K562 (cell line): ENCODE results near the gene PRSS56. TPM values are rescaled to one million over a fixed set of nuclear protein-coding genes. Genes with fewer than 3 reads are reported as not detected.

ENCODE experiments used
- ATAC-seq: fragments of 200-7000 bp; cut with Tn5 transposase; 3 replicates; pipeline ENCODE4 v1.9.1; 2020; ENCODE audit warnings: moderate library complexity
- BruUV-seq: library from RNA; stranded (reverse); fragments of 400-500 nt; replicated peaks from 2 replicates; lab custom pipeline; 2021; lab: Mats Ljungman, UMichigan
- CTCF ChIA-PET: fragments of 300-600 bp; formaldehyde crosslinking; extraction: SDS; loops from one replicate; lab custom pipeline; 2021; ENCODE audit warnings: low intra/inter-chr PET ratio; lab: Yijun Ruan, JAX
- POLR2A ChIA-PET: fragments of 300-600, 350-650 bp; sonication (Branson Sonifier 250); formaldehyde crosslinking; extraction: SDS; loops from one replicate; lab custom pipeline; 2021; ENCODE audit warnings: antibody characterized with exemption, inconsistent platforms; lab: Yijun Ruan, JAX
- DNase-seq, 4 experiments: peaks; one replicate each; pipeline versions ENCODE4 v3.0.0 to v3.0.0-alpha.2; 2011 to 2018; ENCODE audit warnings: low spot score in 3 of 4, mixed read lengths in 3 of 4; ENCODE audit errors: extremely low read depth in 1 of 4
- FAIRE-seq: peaks from 2 replicates; lab custom pipeline; 2011; peaks lifted over from hg19 to GRCh38; lab: Jason Lieb, UNC
- H2AFZ ChIP-seq: 2 replicates; pipeline ENCODE4 v1.6.0; 2011; ENCODE audit warnings: low read depth, low read length, control low read depth, inconsistent platforms
- H3K27ac ChIP-seq: fragments of 200-600 bp; 3 replicates; pipeline ENCODE4 v1.8.0; 2011; ENCODE audit warnings: low read depth, mild to moderate bottlenecking, control low read depth, inconsistent platforms, low read length, moderate library complexity, mixed read lengths; ENCODE audit errors: extremely low read depth
- H3K27me3 ChIP-seq, 2 experiments: fragments of 300-600 bp in 1 of 2; 2 replicates in 1 of 2; 3 replicates in 1 of 2; pipeline versions ENCODE4 v1.6.0 to v1.8.0; 2011; ENCODE audit warnings: inconsistent platforms in 2 of 2, low read length in 2 of 2, mild to moderate bottlenecking in 1 of 2, mixed read lengths in 1 of 2, moderate library complexity in 1 of 2; ENCODE audit not compliant: control insufficient read depth in 2 of 2, insufficient read depth in 2 of 2
- H3K36me3 ChIP-seq: fragments of 300-600 bp; 3 replicates; pipeline ENCODE4 v1.8.0; 2011; ENCODE audit warnings: mild to moderate bottlenecking, low read length, inconsistent platforms; ENCODE audit not compliant: control insufficient read depth, insufficient read depth
- H3K4me1 ChIP-seq, 2 experiments: fragments of 200-600 bp in 1 of 2; replicated peaks in 1 of 2; 2 replicates in 1 of 2; 3 replicates in 1 of 2; pipeline versions ENCODE4 v1.5.1 to v1.8.0; 2011; ENCODE audit warnings: inconsistent platforms in 2 of 2, low read length in 2 of 2, mild to moderate bottlenecking in 1 of 2, mixed read lengths in 1 of 2, moderate library complexity in 1 of 2; ENCODE audit not compliant: control insufficient read depth in 2 of 2, insufficient read depth in 2 of 2
- H3K4me2 ChIP-seq: 2 replicates; pipeline ENCODE4 v1.6.1; 2011; ENCODE audit warnings: low read length, control low read depth, inconsistent platforms, mixed read lengths; ENCODE audit not compliant: insufficient read depth
- H3K4me3 ChIP-seq: fragments of 200-600 bp; sonication (generic), shearing (Covaris generic); 2 replicates; pipeline ENCODE4 v1.5.1; 2016; ENCODE audit warnings: control low read depth, inconsistent platforms
- H3K79me2 ChIP-seq: fragments of 200-600 bp; 3 replicates; pipeline ENCODE4 v1.8.0; 2011; ENCODE audit warnings: low read length, inconsistent platforms; ENCODE audit not compliant: control insufficient read depth, insufficient read depth
- H3K9ac ChIP-seq, 2 experiments: 2 replicates each; pipeline versions ENCODE4 v1.6.0 to v1.6.1; 2011; ENCODE audit warnings: low read depth in 2 of 2, low read length in 2 of 2, control low read depth in 1 of 2, inconsistent platforms in 1 of 2, mild to moderate bottlenecking in 1 of 2, mixed read lengths in 1 of 2; ENCODE audit not compliant: insufficient read depth in 1 of 2
- H3K9me1 ChIP-seq: one replicate; pipeline ENCODE4 v1.6.0; 2011; ENCODE audit warnings: inconsistent platforms, mild to moderate bottlenecking, low read length, moderate library complexity; ENCODE audit not compliant: control insufficient read depth, insufficient read depth
- H3K9me3 ChIP-seq: replicated peaks from 2 replicates; pipeline ENCODE4 v1.5.1; 2011; ENCODE audit warnings: low read depth, low read length, inconsistent platforms; ENCODE audit not compliant: control insufficient read depth, insufficient read depth
- H4K20me1 ChIP-seq: replicated peaks from 2 replicates; pipeline ENCODE4 v1.6.1; 2011; ENCODE audit warnings: low read length, inconsistent platforms, mixed read lengths; ENCODE audit not compliant: control insufficient read depth, insufficient read depth
- ARNT ChIP-seq, 2 experiments: fragments of 450-650 bp; IDR thresholded peaks; 2 replicates each; pipeline ENCODE4 v1.6.1; 2016; ENCODE audit warnings: mild to moderate bottlenecking in 1 of 2
- BCL6 ChIP-seq: fragments of 250-450 bp; sonication (Bioruptor Pico); IDR thresholded peaks from 2 replicates; pipeline ENCODE4 v1.4.0; 2020
- CAMTA2 ChIP-seq: fragments of 250-450 bp; sonication (Bioruptor Pico); conservative IDR thresholded peaks from 2 replicates; pipeline ENCODE4 v1.5.1; 2022
- EP400 ChIP-seq: fragments of 450-650 bp; IDR thresholded peaks from 2 replicates; pipeline ENCODE4 v1.6.1; 2017; ENCODE audit warnings: antibody characterized with exemption, mild to moderate bottlenecking, moderate library complexity
- ESRRA ChIP-seq: fragments of 450-650 bp; IDR thresholded peaks from 2 replicates; pipeline ENCODE4 v1.6.1; 2014; ENCODE audit warnings: low read depth, mild to moderate bottlenecking, moderate library complexity, borderline replicate concordance
- HNRNPUL1 ChIP-seq: fragments of 200-400 bp; formaldehyde crosslinking; IDR thresholded peaks from 2 replicates; pipeline ENCODE4 v1.6.1; 2017; ENCODE audit warnings: low read length
- MBD1 ChIP-seq: fragments of 250-450 bp; sonication (Bioruptor Pico); IDR thresholded peaks from 2 replicates; pipeline ENCODE4 v1.8.0; 2022; ENCODE audit warnings: inconsistent platforms
- MCM3 ChIP-seq: fragments of 450-650 bp; IDR thresholded peaks from 2 replicates; pipeline ENCODE4 v1.6.1; 2016
- MCM7 ChIP-seq, 2 experiments: fragments of 450-650 bp; IDR thresholded peaks; 2 replicates each; pipeline ENCODE4 v1.6.1; 2016 to 2018
- NELFE ChIP-seq: IDR thresholded peaks from 2 replicates; pipeline ENCODE4 v1.6.1; 2011; ENCODE audit warnings: mild to moderate bottlenecking; ENCODE audit not compliant: insufficient read depth, insufficient read length
- PURB ChIP-seq: sonication (generic); formaldehyde crosslinking; IDR thresholded peaks from 2 replicates; pipeline ENCODE4 v1.9.0; 2021; ENCODE audit warnings: low read depth, mild to moderate bottlenecking, missing genetic modification reagents
- SMARCA5 ChIP-seq: fragments of 450-650 bp; IDR thresholded peaks from 2 replicates; pipeline ENCODE4 v1.6.1; 2016
- ZC3H8 ChIP-seq: fragments of 450-650 bp; IDR thresholded peaks from 2 replicates; pipeline ENCODE4 v1.6.1; 2017
- ZNF23 ChIP-seq: fragments of 250-450 bp; sonication (Bioruptor Pico); IDR thresholded peaks from 2 replicates; pipeline ENCODE4 v1.4.0; 2020; ENCODE audit warnings: mild to moderate bottlenecking
- ZNF354B ChIP-seq: fragments of 250-450 bp; sonication (Bioruptor Pico); IDR thresholded peaks from 2 replicates; pipeline ENCODE4 v1.4.0; 2020
- ZNF444 ChIP-seq: fragments of 250-450 bp; sonication (Bioruptor Pico); IDR thresholded peaks from 2 replicates; pipeline ENCODE4 v1.4.0; 2020; ENCODE audit warnings: mild to moderate bottlenecking, moderate library complexity
- ZNF592 ChIP-seq: fragments of 450-650 bp; IDR thresholded peaks from 2 replicates; pipeline ENCODE4 v1.6.1; 2017; ENCODE audit warnings: antibody characterized with exemption, mild to moderate bottlenecking
- WGBS: fragments of 100-300 bp; shearing (Covaris generic); methylation state at CpG from one replicate; pipeline ENCODE4 v1.1.6; 2016; ENCODE audit warnings: low coverage, mixed read lengths; ENCODE audit not compliant: insufficient coverage; ENCODE audit errors: missing lambda C conversion rate; 5-methylcytosine and 5-hydroxymethylcytosine counted together
- in situ Hi-C: fragments of 300-500 bp; cut with MboI; formaldehyde crosslinking; loops from 4 replicates; pipeline ENCODE4 v1.15.0; 2018; ENCODE audit warnings: inconsistent platforms, mixed read lengths
- intact Hi-C: fragments of 100-400 bp; cut with micrococcal nuclease; formaldehyde crosslinking; loops from 2 replicates; pipeline ENCODE4 v1.14.2; 2022
- polyA plus RNA-seq, 8 experiments: library from polyadenylated mRNA; depleted of rRNA in 4 of 8; stranded (reverse) in 5 of 8; unstranded in 3 of 8; fragments of >200 nt; fragmentation: Nextera tagmentation in 2 of 8; fragmentation: Illumina TruSeq in 1 of 8; extraction: Ambion mirVana in 2 of 8; extraction: Trizol in 1 of 8; gene quantifications; 2 replicates each; pipeline versions ENCODE4 v1.2.1 to v1.2.3, GENCODE V29; 2011 to 2014; ENCODE audit warnings: inconsistent platforms in 1 of 8, missing spikeins in 1 of 8
- total RNA-seq, 7 experiments: library from RNA; depleted of rRNA in 6 of 7; stranded (reverse); fragments of >200 nt in 6 of 7; fragmentation: Illumina TruSeq in 2 of 7; extraction: Trizol in 2 of 7; gene quantifications; 2 replicates each; pipeline versions ENCODE4 v1.2.1 to v1.2.3, GENCODE V29; 2011 to 2021; ENCODE audit warnings: low replicate concordance in 1 of 7

Gene PRSS56
- total and polyA plus RNA-seq, 9 of the 15 experiments (the other 6 are each of a cell fraction or from before 2014, with no cell fraction given): not detected

- intact Hi-C loops: no loop called here
- H3K4me3 ChIP-seq: no peak overlapping the region
- POLR2A ChIA-PET: interaction anchor here (0.6 kb wide), 1 partner anchor 487 kb away, joined by 4 read pairs; no protein-coding TSS in a partner anchor
- no peaks in the 10 kb centered on the region for H4K20me1 ChIP-seq
- no peak for ATAC-seq
- in situ Hi-C loops: no loop called here
- no peaks in the 10 kb centered on the region for H3K9me1 ChIP-seq
- no peak for FAIRE-seq
- DNase-seq: no peak
- H3K9me3 ChIP-seq: no peaks in the 10 kb centered on the region
- H3K27me3 ChIP-seq: no peaks in the 10 kb centered on the region
- H3K4me1 ChIP-seq: peaks cover 0 to 28% of the 10 kb centered on the region in 2 experiments; a peak in 2 of 5 replicates
- no peak overlapping the region for H3K9ac ChIP-seq
- H3K4me2 ChIP-seq: no peak overlapping the region
- H3K79me2 ChIP-seq: no peaks in the 10 kb centered on the region
- 0% methylated on average over 1 of the region's 4 CpGs for WGBS
- H3K27ac ChIP-seq: no peak overlapping the region
- H3K36me3 ChIP-seq: no peaks in the 10 kb centered on the region
- CTCF ChIA-PET: no interaction called here
- no peak for TF ChIP-seq MCM7 (IDR thresholded peaks at IDR 0.05)
- TF ChIP-seq ZNF444 (CRISPR knock-in tag): no peak
- TF ChIP-seq EP400: no peak
- no peak for TF ChIP-seq NELFE
- no peak for TF ChIP-seq HNRNPUL1
- no peak for TF ChIP-seq ARNT (IDR thresholded peaks at IDR 0.05)
- TF ChIP-seq ZNF592: no peak
- no peak for TF ChIP-seq BCL6 (CRISPR knock-in tag)
- no peak for TF ChIP-seq ZNF23 (CRISPR knock-in tag)
- TF ChIP-seq ESRRA: no peak
- TF ChIP-seq ZC3H8: no peak
- no peak for TF ChIP-seq PURB (CRISPR knock-in tag)
- no peak for TF ChIP-seq SMARCA5
- TF ChIP-seq CAMTA2: no peak
- no peak for TF ChIP-seq MBD1
- TF ChIP-seq MCM3: no peak
- TF ChIP-seq ZNF354B (CRISPR knock-in tag): no peak
- no peak overlapping the region for H2AFZ ChIP-seq
- BruUV-seq: no TSS peak
Measured at GRCh38 chr2:232538671-232539070, 18.5 kb downstream of the PRSS56 start.
